Calu3 (cell line): ENCODE results near the gene WDR90. TPM values are rescaled to one million over a fixed set of nuclear protein-coding genes. Genes with fewer than 3 reads are reported as not detected.

Source experiments
- BruUV-seq: library from RNA; stranded (reverse); fragments of 400-500 nt; replicated peaks from 2 replicates; lab custom pipeline; 2021; lab: Mats Ljungman, UMichigan
- CTCF ChIA-PET: fragments of 300-600 bp; sonication (Branson Sonifier 250); formaldehyde crosslinking; loops from one replicate; lab custom pipeline; 2022; ENCODE audit warnings: antibody characterized with exemption; lab: Charles Lee
- DNase-seq: peaks from one replicate; pipeline ENCODE4 v3.0.0; 2022
- H3K27ac Mint-ChIP-seq: one replicate; pipeline ENCODE4 v1.8.0; 2022; ENCODE audit warnings: mixed read lengths; ENCODE audit not compliant: unreplicated experiment
- H3K27me3 Mint-ChIP-seq: one replicate; pipeline ENCODE4 v1.8.0; 2022; ENCODE audit warnings: mixed read lengths; ENCODE audit not compliant: unreplicated experiment
- H3K36me3 Mint-ChIP-seq: one replicate; pipeline ENCODE4 v1.8.0; 2022; ENCODE audit warnings: mild to moderate bottlenecking, moderate library complexity, mixed read lengths; ENCODE audit not compliant: insufficient read depth, unreplicated experiment
- H3K4me1 Mint-ChIP-seq: one replicate; pipeline ENCODE4 v1.8.0; 2022; ENCODE audit warnings: mild to moderate bottlenecking, low read depth, mixed read lengths; ENCODE audit not compliant: unreplicated experiment
- H3K4me3 Mint-ChIP-seq: one replicate; pipeline ENCODE4 v1.8.0; 2022; ENCODE audit warnings: mild to moderate bottlenecking, low read depth, moderate library complexity, mixed read lengths; ENCODE audit not compliant: unreplicated experiment
- H3K9me3 Mint-ChIP-seq: one replicate; pipeline ENCODE4 v1.8.0; 2022; ENCODE audit warnings: low read depth, mixed read lengths; ENCODE audit not compliant: unreplicated experiment
- intact Hi-C: fragments of 100-400 bp; cut with micrococcal nuclease; formaldehyde crosslinking; loops from one replicate; pipeline ENCODE4 v1.10.0; 2022; ENCODE audit not compliant: unreplicated experiment
- total RNA-seq: library from RNA; stranded (reverse); gene quantifications from 2 replicates; pipeline ENCODE4 v1.2.3, GENCODE V29; 2022
- TF ChIP-seq, protein P1 (sequence below): fragments of 200-600 bp; IDR thresholded peaks from one replicate; pipeline ENCODE4 v1.8.0; 2022; ENCODE audit warnings: antibody characterized with exemption; ENCODE audit not compliant: unreplicated experiment

Gene WDR90
- total RNA-seq, 1 experiment from 2014 or later = 142 TPM

DNA sequence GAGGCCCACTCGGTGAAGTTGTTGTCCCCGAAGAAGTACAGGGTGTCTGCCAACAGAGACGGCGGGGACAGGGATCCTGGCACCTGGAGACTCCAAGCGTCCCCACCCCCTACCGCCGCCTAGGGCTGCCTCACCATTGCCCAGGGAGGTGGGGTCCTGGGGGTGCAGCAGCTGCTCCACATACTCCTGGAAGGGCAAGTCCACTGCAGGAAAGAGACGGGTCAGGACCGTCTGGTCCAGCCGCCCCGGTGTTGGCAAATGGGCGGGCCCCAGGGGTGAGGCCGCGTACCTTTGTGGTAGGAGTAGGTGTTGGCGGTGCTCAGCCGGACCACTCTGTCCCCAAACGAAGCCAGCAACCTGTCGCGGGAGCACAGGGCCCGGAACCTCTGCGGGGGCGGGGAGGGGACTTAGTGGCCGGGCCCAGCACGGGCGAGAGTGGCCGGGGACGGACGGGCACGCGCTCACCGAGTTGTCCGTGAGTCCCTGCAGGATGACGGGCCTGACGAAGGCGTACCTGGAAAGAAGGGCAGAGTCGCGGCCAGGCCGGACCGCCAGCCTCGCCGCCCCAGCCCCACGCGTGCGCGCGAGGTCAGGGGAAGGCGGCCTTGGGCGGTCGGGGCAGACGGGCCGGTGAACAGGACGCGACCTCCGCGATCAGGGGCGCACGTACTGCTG is 34.4 kb downstream of the WDR90 start:
- H3K27ac Mint-ChIP-seq = peak overlapping the region; percentile 89
- peaks cover 93% of the 10 kb centered on the region for H3K36me3 Mint-ChIP-seq
- TF ChIP-seq, protein P1, sequence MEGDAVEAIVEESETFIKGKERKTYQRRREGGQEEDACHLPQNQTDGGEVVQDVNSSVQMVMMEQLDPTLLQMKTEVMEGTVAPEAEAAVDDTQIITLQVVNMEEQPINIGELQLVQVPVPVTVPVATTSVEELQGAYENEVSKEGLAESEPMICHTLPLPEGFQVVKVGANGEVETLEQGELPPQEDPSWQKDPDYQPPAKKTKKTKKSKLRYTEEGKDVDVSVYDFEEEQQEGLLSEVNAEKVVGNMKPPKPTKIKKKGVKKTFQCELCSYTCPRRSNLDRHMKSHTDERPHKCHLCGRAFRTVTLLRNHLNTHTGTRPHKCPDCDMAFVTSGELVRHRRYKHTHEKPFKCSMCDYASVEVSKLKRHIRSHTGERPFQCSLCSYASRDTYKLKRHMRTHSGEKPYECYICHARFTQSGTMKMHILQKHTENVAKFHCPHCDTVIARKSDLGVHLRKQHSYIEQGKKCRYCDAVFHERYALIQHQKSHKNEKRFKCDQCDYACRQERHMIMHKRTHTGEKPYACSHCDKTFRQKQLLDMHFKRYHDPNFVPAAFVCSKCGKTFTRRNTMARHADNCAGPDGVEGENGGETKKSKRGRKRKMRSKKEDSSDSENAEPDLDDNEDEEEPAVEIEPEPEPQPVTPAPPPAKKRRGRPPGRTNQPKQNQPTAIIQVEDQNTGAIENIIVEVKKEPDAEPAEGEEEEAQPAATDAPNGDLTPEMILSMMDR = no peak
- H3K9me3 Mint-ChIP-seq = no peaks in the 10 kb centered on the region
- intact Hi-C loops = no loop called here
- H3K4me1 Mint-ChIP-seq = peaks cover 16% of the 10 kb centered on the region
- H3K4me3 Mint-ChIP-seq = peak overlapping the region; percentile 94
- CTCF ChIA-PET = interaction anchor here (1.4 kb wide), 1 partner anchor 18 kb away, joined by 3 read pairs; no protein-coding TSS in a partner anchor
- H3K27me3 Mint-ChIP-seq = no peaks in the 10 kb centered on the region
- no TSS peak for BruUV-seq
- DNase-seq = peak; percentile 46

DNA sequence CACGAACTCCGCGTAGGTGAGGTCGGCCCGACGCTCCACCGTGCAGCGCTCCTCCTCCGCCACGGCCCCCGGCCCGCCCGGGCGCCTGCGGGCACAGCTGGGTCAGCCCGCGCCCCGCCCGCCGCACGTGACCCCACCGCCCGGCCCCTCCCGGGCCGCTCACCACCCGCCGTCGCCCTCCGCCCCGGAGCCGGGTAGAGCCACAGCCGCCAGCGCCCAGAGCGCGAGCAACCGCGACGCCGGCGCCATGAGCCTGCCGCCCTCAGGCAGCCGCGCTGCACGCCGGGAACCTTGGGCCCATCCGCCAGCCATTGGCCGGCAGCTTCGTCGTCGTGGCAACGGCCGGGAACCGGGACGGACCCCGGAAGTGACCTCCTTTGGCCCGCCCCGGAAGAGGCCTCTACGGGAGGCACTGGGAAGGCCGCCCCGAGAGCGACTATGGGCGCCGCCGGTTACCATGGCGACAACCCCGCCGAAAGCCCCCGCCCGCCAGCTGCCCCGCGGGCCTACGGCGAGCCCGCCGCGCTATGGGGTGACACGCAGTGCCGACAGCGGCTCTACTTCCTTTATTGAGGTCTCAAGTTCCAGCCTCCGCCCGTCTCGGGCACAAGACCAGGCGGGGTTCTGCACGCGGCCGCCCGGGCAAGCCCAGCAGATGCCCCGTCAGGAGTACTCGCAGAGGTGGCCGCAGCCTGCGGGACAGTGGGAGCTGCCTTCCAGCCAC is 35.1 kb downstream of the WDR90 start, which contains the start of gene JMJD8:
Gene JMJD8 (minus strand): TSS at position 264 of the 724 bp plus-strand sequence. CDS start 15 bp downstream, at position 249.
- intact Hi-C loops = no loop called here
- H3K36me3 Mint-ChIP-seq = peaks cover 92% of the 10 kb centered on the region
- DNase-seq = peak; percentile 99
- no TSS peak for BruUV-seq
- TF ChIP-seq, protein P1 = no peak
- no peaks in the 10 kb centered on the region for H3K9me3 Mint-ChIP-seq
- H3K4me3 Mint-ChIP-seq = peak within 1 kb of the TSS; percentile 94
- H3K27ac Mint-ChIP-seq = peak within 1 kb of the TSS; percentile 89
- no peaks in the 10 kb centered on the region for H3K27me3 Mint-ChIP-seq
- CTCF ChIA-PET = interaction anchor here (1.4 kb wide), 1 partner anchor 19 kb away, joined by 3 read pairs; no protein-coding TSS in a partner anchor
- H3K4me1 Mint-ChIP-seq = peaks cover 16% of the 10 kb centered on the region

DNA sequence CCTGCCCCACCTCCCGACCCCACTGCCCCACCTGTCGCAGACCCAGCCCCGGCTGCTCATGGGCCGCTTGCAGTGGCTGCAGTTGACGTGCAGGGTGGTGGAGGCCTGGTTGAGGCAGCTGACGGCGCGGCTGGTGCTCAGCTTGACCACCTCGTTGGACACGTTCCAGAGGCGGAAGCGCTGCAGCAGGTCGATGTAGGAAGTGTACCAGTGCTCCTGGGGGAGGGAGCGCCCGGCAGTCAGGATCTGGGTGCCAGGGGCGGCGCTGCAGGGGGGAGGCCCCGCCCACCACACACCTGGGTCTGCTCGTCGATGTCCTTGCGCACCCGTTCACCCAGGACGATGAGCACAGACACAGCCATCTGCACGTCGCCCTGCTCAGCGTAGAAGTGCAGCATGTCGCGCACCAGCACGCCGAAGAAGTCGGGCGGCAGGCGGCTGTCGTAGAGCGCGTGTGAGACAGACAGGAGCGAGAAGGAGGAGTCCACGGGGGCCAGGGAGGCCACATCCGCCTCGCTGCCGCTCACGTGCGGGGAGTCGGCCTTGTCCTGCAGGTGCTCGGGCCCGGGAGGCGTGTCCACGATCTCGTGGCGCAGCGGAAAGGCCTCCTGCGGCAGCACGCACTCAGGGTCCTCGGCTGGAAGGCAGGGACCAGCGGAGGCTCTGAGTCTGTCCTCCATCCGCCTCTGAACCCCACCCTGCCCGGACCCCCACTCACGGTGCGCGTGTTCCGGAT is 36.0 kb downstream of the WDR90 start:
- Mint-ChIP-seq H3K4me1 (peaks cover 16% of the 10 kb centered on the region), H3K27me3 (no peaks in the 10 kb centered on the region), H3K36me3 (peaks cover 92% of the 10 kb centered on the region), H3K9me3 (no peaks in the 10 kb centered on the region), H3K27ac (peak overlapping the region; percentile 89), H3K4me3 (peak overlapping the region; percentile 94)
- no peak for DNase-seq
- no TSS peak for BruUV-seq
- intact Hi-C loops = no loop called here
- CTCF ChIA-PET = interaction anchor here (1.2 to 1.4 kb wide), 2 partner anchors 20 to 22 kb away, joined by 3 read pairs; no protein-coding TSS in a partner anchor
- TF ChIP-seq, protein P1 = no peak

DNA sequence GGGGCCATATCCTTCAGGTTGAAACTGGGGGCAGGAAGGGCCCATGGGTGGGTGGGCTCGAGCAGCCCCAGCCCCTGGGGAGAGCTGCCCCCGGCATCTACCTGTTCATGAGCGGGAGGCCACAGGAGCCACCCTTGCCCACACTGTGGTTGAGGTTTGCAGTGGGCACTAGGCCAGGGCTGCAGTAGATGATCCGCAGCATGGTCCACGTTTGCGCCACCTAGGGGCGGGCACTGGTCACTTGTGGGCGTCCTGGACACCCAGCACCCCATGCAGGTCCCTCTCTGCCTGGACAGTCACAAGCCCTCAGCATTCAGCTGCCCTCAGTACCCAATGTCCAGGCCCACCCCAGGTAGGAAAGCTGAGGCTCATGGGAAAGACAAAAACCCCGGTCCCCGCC is 36.8 kb downstream of the WDR90 start:
- no TSS peak for BruUV-seq
- TF ChIP-seq, protein P1 = peak; percentile 53
- peaks cover 16% of the 10 kb centered on the region for H3K4me1 Mint-ChIP-seq
- intact Hi-C loops = no loop called here
- H3K4me3 Mint-ChIP-seq = peak overlapping the region; percentile 55
- no peaks in the 10 kb centered on the region for H3K27me3 Mint-ChIP-seq
- DNase-seq = peak; percentile 83
- CTCF ChIA-PET = interaction anchor here (0.6 to 1.2 kb wide), 2 partner anchors 11 to 21 kb away, joined by 3 read pairs; no protein-coding TSS in a partner anchor
- H3K36me3 Mint-ChIP-seq = peaks cover 92% of the 10 kb centered on the region
- H3K9me3 Mint-ChIP-seq = no peaks in the 10 kb centered on the region
- no peak overlapping the region for H3K27ac Mint-ChIP-seq
